ENCODE data around the gene IQGAP2.

IQGAP2 gene

DNA sequence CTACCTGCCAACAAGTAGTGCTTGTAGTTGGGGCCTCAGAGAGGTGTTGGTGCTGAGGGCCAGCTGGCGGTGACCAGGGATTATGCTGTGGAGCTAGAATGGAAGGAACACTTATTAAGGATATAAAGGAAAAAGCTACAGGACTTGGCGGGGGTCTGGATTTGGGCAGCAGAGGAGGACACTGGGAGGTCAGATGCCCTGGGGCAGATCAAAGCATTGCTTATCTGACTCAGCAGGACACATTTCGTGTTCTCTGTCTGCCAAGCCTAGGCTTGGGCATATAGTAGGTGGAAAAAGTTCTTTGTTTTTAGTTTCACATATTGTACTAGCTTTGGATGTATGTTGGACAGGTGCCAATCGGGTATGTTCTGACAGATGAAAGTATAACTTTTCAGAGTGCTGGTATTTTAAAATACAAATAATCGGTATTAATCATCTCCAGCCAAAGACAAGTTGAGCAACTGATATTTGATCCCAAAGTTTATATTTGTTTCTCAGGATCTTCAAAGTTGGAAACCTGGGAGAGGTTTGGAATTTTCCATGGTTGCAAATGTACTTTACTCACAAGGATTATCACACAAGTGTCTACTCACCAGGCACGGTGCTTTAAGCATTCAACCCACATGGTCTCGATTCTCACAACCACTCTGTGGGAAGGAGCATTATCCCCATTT, 69.4 kb downstream of the IQGAP2 start:
- TF ChIP-seq NFIC (IDR thresholded peaks at IDR 0.05): peak; percentile 37; the same call in 1 of the 2 replicates
- TF ChIP-seq CEBPB (IDR thresholded peaks at IDR 0.05): no peak

DNA sequence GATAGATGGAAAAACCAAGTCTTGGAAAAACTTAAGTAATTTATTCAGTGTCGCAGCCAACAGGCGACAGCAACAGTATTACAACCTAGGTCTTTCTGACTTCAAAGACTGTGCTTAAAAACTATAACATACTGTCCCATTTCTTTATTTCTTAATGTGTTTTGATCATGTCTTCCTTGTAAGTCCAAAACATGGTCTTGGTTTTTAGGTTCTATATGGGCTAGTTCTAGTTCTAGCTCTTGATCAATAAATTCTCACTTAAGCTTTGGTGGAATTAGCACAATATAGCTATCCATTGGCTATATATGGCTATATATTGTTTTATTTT, 69.9 kb downstream of the IQGAP2 start:
- TF ChIP-seq, protein P1, sequence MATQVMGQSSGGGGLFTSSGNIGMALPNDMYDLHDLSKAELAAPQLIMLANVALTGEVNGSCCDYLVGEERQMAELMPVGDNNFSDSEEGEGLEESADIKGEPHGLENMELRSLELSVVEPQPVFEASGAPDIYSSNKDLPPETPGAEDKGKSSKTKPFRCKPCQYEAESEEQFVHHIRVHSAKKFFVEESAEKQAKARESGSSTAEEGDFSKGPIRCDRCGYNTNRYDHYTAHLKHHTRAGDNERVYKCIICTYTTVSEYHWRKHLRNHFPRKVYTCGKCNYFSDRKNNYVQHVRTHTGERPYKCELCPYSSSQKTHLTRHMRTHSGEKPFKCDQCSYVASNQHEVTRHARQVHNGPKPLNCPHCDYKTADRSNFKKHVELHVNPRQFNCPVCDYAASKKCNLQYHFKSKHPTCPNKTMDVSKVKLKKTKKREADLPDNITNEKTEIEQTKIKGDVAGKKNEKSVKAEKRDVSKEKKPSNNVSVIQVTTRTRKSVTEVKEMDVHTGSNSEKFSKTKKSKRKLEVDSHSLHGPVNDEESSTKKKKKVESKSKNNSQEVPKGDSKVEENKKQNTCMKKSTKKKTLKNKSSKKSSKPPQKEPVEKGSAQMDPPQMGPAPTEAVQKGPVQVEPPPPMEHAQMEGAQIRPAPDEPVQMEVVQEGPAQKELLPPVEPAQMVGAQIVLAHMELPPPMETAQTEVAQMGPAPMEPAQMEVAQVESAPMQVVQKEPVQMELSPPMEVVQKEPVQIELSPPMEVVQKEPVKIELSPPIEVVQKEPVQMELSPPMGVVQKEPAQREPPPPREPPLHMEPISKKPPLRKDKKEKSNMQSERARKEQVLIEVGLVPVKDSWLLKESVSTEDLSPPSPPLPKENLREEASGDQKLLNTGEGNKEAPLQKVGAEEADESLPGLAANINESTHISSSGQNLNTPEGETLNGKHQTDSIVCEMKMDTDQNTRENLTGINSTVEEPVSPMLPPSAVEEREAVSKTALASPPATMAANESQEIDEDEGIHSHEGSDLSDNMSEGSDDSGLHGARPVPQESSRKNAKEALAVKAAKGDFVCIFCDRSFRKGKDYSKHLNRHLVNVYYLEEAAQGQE (IDR thresholded peaks at IDR 0.05; ENCODE audit: low read depth): no peak
- TF ChIP-seq CREB1 (IDR thresholded peaks at IDR 0.05; ENCODE audit: low read depth): no peak
- TF ChIP-seq ZBTB7A (IDR thresholded peaks at IDR 0.05; ENCODE audit: low read depth): no peak
- TF ChIP-seq RAD21 (IDR thresholded peaks at IDR 0.05; ENCODE audit: low read depth): no peak
- no peak for TF ChIP-seq FOXM1 (IDR thresholded peaks at IDR 0.05; ENCODE audit: borderline replicate concordance, low read depth)
- TF ChIP-seq TCF12 (IDR thresholded peaks at IDR 0.05; ENCODE audit: low read depth): no peak
- TF ChIP-seq TEAD4 (IDR thresholded peaks at IDR 0.05): no peak
- TF ChIP-seq TAF1 (IDR thresholded peaks at IDR 0.05; ENCODE audit: low read depth): no peak

DNA sequence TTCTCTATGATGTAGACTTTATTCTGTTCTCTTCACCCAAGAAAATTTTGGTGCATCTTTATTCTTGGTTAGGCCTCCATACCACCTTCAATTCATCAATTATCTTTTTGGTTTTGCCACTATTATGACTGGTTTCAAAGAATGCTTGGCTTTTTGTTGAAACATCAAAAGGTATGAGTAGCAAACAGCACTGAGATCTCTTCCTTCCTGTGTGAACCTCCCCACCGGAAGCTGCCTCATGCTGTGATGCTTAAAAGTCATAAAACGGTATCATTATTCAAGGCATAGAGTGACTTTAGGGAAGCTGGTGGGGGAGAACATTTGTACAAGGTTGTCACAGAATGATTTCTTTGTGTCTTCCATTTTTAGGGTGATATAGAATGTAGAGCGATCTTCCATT, 70.6 kb downstream of the IQGAP2 start:
- TF ChIP-seq ZBTB7A (IDR thresholded peaks at IDR 0.05; ENCODE audit: low read depth) (no peak), NFIC (IDR thresholded peaks at IDR 0.05) (no peak), CEBPB (IDR thresholded peaks at IDR 0.05) (no peak), YY1 (IDR thresholded peaks at IDR 0.05; ENCODE audit: low read depth) (no peak), RAD21 (IDR thresholded peaks at IDR 0.05; ENCODE audit: low read depth) (no peak), EP300 (IDR thresholded peaks at IDR 0.05; ENCODE audit: borderline replicate concordance) (no peak), CREB1 (IDR thresholded peaks at IDR 0.05; ENCODE audit: low read depth) (no peak), TCF12 (IDR thresholded peaks at IDR 0.05; ENCODE audit: low read depth) (no peak), TAF1 (IDR thresholded peaks at IDR 0.05; ENCODE audit: low read depth) (no peak), EGR1 (IDR thresholded peaks at IDR 0.05) (no peak), TEAD4 (IDR thresholded peaks at IDR 0.05) (no peak), FOXM1 (IDR thresholded peaks at IDR 0.05; ENCODE audit: borderline replicate concordance, low read depth) (no peak)
- TF ChIP-seq, protein P2, sequence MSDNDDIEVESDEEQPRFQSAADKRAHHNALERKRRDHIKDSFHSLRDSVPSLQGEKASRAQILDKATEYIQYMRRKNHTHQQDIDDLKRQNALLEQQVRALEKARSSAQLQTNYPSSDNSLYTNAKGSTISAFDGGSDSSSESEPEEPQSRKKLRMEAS (IDR thresholded peaks at IDR 0.05): no peak
- TF ChIP-seq, protein P1 (IDR thresholded peaks at IDR 0.05; ENCODE audit: low read depth): no peak
- TF ChIP-seq, protein P3, sequence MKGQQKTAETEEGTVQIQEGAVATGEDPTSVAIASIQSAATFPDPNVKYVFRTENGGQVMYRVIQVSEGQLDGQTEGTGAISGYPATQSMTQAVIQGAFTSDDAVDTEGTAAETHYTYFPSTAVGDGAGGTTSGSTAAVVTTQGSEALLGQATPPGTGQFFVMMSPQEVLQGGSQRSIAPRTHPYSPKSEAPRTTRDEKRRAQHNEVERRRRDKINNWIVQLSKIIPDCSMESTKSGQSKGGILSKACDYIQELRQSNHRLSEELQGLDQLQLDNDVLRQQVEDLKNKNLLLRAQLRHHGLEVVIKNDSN (IDR thresholded peaks at IDR 0.05): no peak

DNA sequence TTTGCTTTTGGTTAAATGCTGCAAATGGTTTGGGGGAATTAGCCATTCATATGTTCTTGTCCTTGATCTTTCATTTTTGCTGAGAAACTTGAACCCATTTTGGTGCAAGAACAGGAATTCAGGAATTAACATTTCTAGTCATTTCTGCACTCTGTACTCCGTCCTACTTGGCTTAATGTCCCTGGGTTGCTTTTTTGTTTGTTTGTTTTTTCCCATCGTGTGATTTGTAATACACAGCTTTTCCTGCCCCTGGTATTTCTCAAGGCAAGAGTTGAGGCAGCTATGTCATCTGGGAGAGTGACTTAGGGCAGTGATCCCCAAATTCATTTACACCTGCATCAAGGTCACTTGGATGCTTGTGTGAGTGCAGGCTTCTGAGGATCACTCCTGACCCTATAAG, 71.3 kb downstream of the IQGAP2 start:
- no peak for TF ChIP-seq TAF1 (IDR thresholded peaks at IDR 0.05; ENCODE audit: low read depth)
- TF ChIP-seq, protein P2 (IDR thresholded peaks at IDR 0.05): no peak
- no peak for TF ChIP-seq RAD21 (IDR thresholded peaks at IDR 0.05; ENCODE audit: low read depth)
- TF ChIP-seq, protein P1 (IDR thresholded peaks at IDR 0.05; ENCODE audit: low read depth): no peak

DNA sequence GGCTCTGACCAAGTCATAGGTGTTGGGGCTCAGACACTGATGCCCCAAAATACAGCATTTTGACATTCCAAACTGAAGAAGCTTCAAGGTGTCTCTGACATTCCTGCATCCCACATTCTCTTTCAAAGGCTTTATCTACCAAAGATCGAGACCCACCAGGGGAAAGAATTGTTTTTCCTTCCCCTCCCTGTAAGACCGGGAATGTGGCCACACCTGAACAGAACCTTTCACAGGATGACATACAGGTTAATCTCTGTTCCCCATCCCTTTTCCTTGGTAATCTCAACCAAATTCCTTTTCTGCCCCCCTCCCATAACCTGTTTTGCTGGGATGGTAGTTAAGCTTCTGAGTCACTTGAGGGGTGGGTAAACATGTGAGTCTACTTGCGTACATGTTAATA, 72.3 kb downstream of the IQGAP2 start:
- TF ChIP-seq CREB1 (IDR thresholded peaks at IDR 0.05; ENCODE audit: low read depth): no peak
- TF ChIP-seq, protein P2 (IDR thresholded peaks at IDR 0.05): no peak
- no peak for TF ChIP-seq NFIC (IDR thresholded peaks at IDR 0.05)
- TF ChIP-seq TEAD4 (IDR thresholded peaks at IDR 0.05): no peak
- TF ChIP-seq RAD21 (IDR thresholded peaks at IDR 0.05; ENCODE audit: low read depth): no peak
- TF ChIP-seq, protein P3 (IDR thresholded peaks at IDR 0.05): no peak
- no peak for TF ChIP-seq EGR1 (IDR thresholded peaks at IDR 0.05)
- no peak for TF ChIP-seq TAF1 (IDR thresholded peaks at IDR 0.05; ENCODE audit: low read depth)
